Measurements from ENCODE around the gene TMEM198. TPM values are rescaled to one million over a fixed set of nuclear protein-coding genes. Genes with fewer than 3 reads are reported as not detected.

Gene TMEM198
- total and polyA plus RNA-seq, 9 of the 15 experiments (the other 6 are each of a cell fraction or from before 2014, with no cell fraction given) = 0.03 to 3.8 (median 1.0) TPM

- TF ChIP-seq ZNF639 (CRISPR knock-in tag; conservative IDR thresholded peaks at IDR 0.05 in 1 of 2, IDR thresholded peaks at IDR 0.05 in 1 of 2) (peak in 1 of 2 experiments; percentile 27; a peak in 1 of 4 replicates), HMGN3 (IDR thresholded peaks at IDR 0.05; ENCODE audit: borderline replicate concordance, extremely low read depth, insufficient read length, low read depth, low read length) (peak; percentile 61), NCOA1 (IDR thresholded peaks at IDR 0.05; ENCODE audit: low read depth) (peak; percentile 52; the same call in 1 of the 2 replicates), EGR1 (conservative IDR thresholded peaks at IDR 0.05) (peak; percentile 81), POLR2AphosphoS5 (IDR thresholded peaks at IDR 0.05; ENCODE audit: control insufficient read depth, insufficient read depth, low read depth, low read length) (peak; percentile 60), CREM (IDR thresholded peaks at IDR 0.05; ENCODE audit: low read depth) (peak; percentile 81; the same call in 1 of the 2 replicates), NFIX (CRISPR knock-in tag; IDR thresholded peaks at IDR 0.05; ENCODE audit: low read depth) (no peak), ZBED1 (IDR thresholded peaks at IDR 0.05) (no peak), USF1 (CRISPR knock-in tag; IDR thresholded peaks at IDR 0.05) (peak; percentile 88), KLF1 (tag; IDR thresholded peaks at IDR 0.05) (0 out of 2 replicates have a peak, but pooled peaks have one; percentile 6), CBFA2T2 (conservative IDR thresholded peaks at IDR 0.05) (0 out of 2 replicates have a peak, but pooled peaks have one; percentile 27), TFE3 (CRISPR knock-in tag; IDR thresholded peaks at IDR 0.05) (no peak), MNT (conservative IDR thresholded peaks at IDR 0.05) (peak; percentile 72 to 75), CHD1 (IDR thresholded peaks at IDR 0.05; ENCODE audit: low read length) (peak; percentile 7), KDM2B (CRISPR knock-in tag; IDR thresholded peaks at IDR 0.05) (no peak), CBFA2T3 (IDR thresholded peaks at IDR 0.05) (0 out of 2 replicates have a peak, but pooled peaks have one; percentile 28), ATF6 (CRISPR knock-in tag; IDR thresholded peaks at IDR 0.05) (no peak), KAT2B (IDR thresholded peaks at IDR 0.05; ENCODE audit: low read depth, low read length) (no peak), KAT8 (IDR thresholded peaks at IDR 0.05; ENCODE audit: low read depth) (no peak), EP400 (IDR thresholded peaks at IDR 0.05) (peak; percentile 86), ZEB2 (IDR thresholded peaks at IDR 0.05) (no peak)
These were observed 45.4 kb upstream of the TMEM198 start, which contains the start of gene GMPPA (continued) for GRCh38 chr2:219498280-219499057.

Measured in K562 (cell line).